ENCODE data around the gene COL20A1. TPM values are rescaled to one million over a fixed set of nuclear protein-coding genes. Genes with fewer than 3 reads are reported as not detected.

Gene COL20A1
- total and polyA plus RNA-seq, 2 donors (not counting 1 experiment from before 2014, with no cell fraction given), result not detected

- CTCF ChIA-PET, result no interaction called here
- Mint-ChIP-seq H3K9me3 (ENCODE audit: insufficient read depth) (peaks cover 5% of the 10 kb centered on the region), H3K4me3 (no peak overlapping the region), H3K27me3 (peaks cover 39% of the 10 kb centered on the region), H3K27ac (no peak overlapping the region), H3K4me1 (no peaks in the 10 kb centered on the region)
- intact Hi-C loops (cut with micrococcal nuclease), result no loop called here
- Histone ChIP-seq H3K36me3 (replicated peaks in 1 of 2; ENCODE audit: control extremely low read depth in 1 of 2, control insufficient read depth in 1 of 2, extremely low read depth in 1 of 2, insufficient read depth in 2 of 2, low read length in 1 of 2) (no peaks in the 10 kb centered on the region), H3K27me3 (replicated peaks in 1 of 4; ENCODE audit: control extremely low read depth in 1 of 4, control insufficient read depth in 3 of 4, insufficient read depth in 4 of 4, low read length in 3 of 4) (peaks cover 0 to 36% (median 0%) of the 10 kb centered on the region in 4 experiments), H3K4me2 (replicated peaks; ENCODE audit: low read depth, low read length, poor library complexity, severe bottlenecking) (no peak overlapping the region), H3K27ac (ENCODE audit: low read length in 2 of 2) (no peak overlapping the region), H2AFZ (ENCODE audit: insufficient read depth, low read depth, low read length, poor library complexity, severe bottlenecking) (no peak overlapping the region), H3K79me2 (ENCODE audit: control insufficient read depth, insufficient read depth, low read length) (no peaks in the 10 kb centered on the region), H3K4me1 (ENCODE audit: control insufficient read depth in 2 of 2, insufficient read depth in 2 of 2, low read length in 2 of 2) (no peaks in the 10 kb centered on the region), H3K9me3 (ENCODE audit: control extremely low read depth in 1 of 3, control insufficient read depth in 2 of 3, insufficient read depth in 1 of 3, low read length in 2 of 3) (peaks cover 0 to 18% (median 4%) of the 10 kb centered on the region in 3 donors), H3K9ac (ENCODE audit: low read length) (no peak overlapping the region), H3K4me3 (ENCODE audit: control extremely low read depth in 1 of 5, extremely low read depth in 1 of 5, insufficient read depth in 1 of 5, low read depth in 2 of 5, low read length in 4 of 5) (no peak overlapping the region), H4K20me1 (ENCODE audit: control insufficient read depth, insufficient read depth, low read length, poor library complexity, severe bottlenecking) (no peaks in the 10 kb centered on the region)
- DNase-seq (no peak), ATAC-seq (ENCODE audit: low read depth) (no peak)
- 86% methylated on average over 7 of the region's 16 CpGs for WGBS (ENCODE audit: insufficient coverage)
- POLR2A ChIA-PET, result no interaction called here
- TF ChIP-seq CTCF (IDR thresholded peaks at IDR 0.05) (no peak), EZH2 (IDR thresholded peaks at IDR 0.05; ENCODE audit: borderline replicate concordance, insufficient read depth, low read depth, low read length, poor library complexity, severe bottlenecking) (no peak)
These were observed 5.0 kb downstream of the COL20A1 start for GRCh38 chr20:63297796-63298572.

- Histone ChIP-seq H3K9ac (ENCODE audit: low read length) (no peak overlapping the region), H3K4me3 (ENCODE audit: control extremely low read depth in 1 of 5, extremely low read depth in 1 of 5, insufficient read depth in 1 of 5, low read depth in 2 of 5, low read length in 4 of 5) (no peak overlapping the region), H3K27me3 (replicated peaks in 1 of 4; ENCODE audit: control extremely low read depth in 1 of 4, control insufficient read depth in 3 of 4, insufficient read depth in 4 of 4, low read length in 3 of 4) (peaks cover 0 to 36% (median 1%) of the 10 kb centered on the region in 4 experiments), H3K27ac (ENCODE audit: low read length in 2 of 2) (no peak overlapping the region), H3K4me2 (replicated peaks; ENCODE audit: low read depth, low read length, poor library complexity, severe bottlenecking) (no peak overlapping the region), H3K79me2 (ENCODE audit: control insufficient read depth, insufficient read depth, low read length) (no peaks in the 10 kb centered on the region), H3K36me3 (replicated peaks in 1 of 2; ENCODE audit: control extremely low read depth in 1 of 2, control insufficient read depth in 1 of 2, extremely low read depth in 1 of 2, insufficient read depth in 2 of 2, low read length in 1 of 2) (no peaks in the 10 kb centered on the region), H3K9me3 (ENCODE audit: control extremely low read depth in 1 of 3, control insufficient read depth in 2 of 3, insufficient read depth in 1 of 3, low read length in 2 of 3) (peaks cover 0 to 22% (median 4%) of the 10 kb centered on the region in 3 donors), H3K4me1 (ENCODE audit: control insufficient read depth in 2 of 2, insufficient read depth in 2 of 2, low read length in 2 of 2) (no peaks in the 10 kb centered on the region), H4K20me1 (ENCODE audit: control insufficient read depth, insufficient read depth, low read length, poor library complexity, severe bottlenecking) (no peaks in the 10 kb centered on the region), H2AFZ (ENCODE audit: insufficient read depth, low read depth, low read length, poor library complexity, severe bottlenecking) (no peak overlapping the region)
- H3K4me1 Mint-ChIP-seq, result no peaks in the 10 kb centered on the region
- TF ChIP-seq EZH2 (IDR thresholded peaks at IDR 0.05; ENCODE audit: borderline replicate concordance, insufficient read depth, low read depth, low read length, poor library complexity, severe bottlenecking) (no peak), CTCF (IDR thresholded peaks at IDR 0.05) (no peak)
- 93% methylated on average over 17 of the region's 17 CpGs for WGBS (ENCODE audit: insufficient coverage)
- ChIA-PET POLR2A (no interaction called here), CTCF (no interaction called here)
- no peak for DNase-seq
- peaks cover 5% of the 10 kb centered on the region for H3K9me3 Mint-ChIP-seq (ENCODE audit: insufficient read depth)
- no peak overlapping the region for H3K4me3 Mint-ChIP-seq
- no peak for ATAC-seq (ENCODE audit: low read depth)
- peaks cover 39% of the 10 kb centered on the region for H3K27me3 Mint-ChIP-seq
- intact Hi-C loops (cut with micrococcal nuclease), result no loop called here
- H3K27ac Mint-ChIP-seq, result no peak overlapping the region
These were observed 5.8 kb downstream of the COL20A1 start for GRCh38 chr20:63298731-63299312.

Data from B cell (primary cell).